Stomach (tissue), 9 donors: Measurements from ENCODE around the gene TTLL1. TPM values are rescaled to one million over a fixed set of nuclear protein-coding genes. Genes with fewer than 3 reads are reported as not detected.
A peak's percentile ranks its signal among the peaks of the same experiment; 100 is the strongest.

Source experiments
- DNase-seq, 2 donors: peaks; one replicate each; pipeline versions ENCODE4 v3.0.0 to v3.0.0-alpha.2; 2013 to 2019
- H3K27ac ChIP-seq, 5 donors: fragments of 200-600 bp in 4 of 5; sonication (generic) in 4 of 5; one replicate each; pipeline ENCODE4 v1.5.1; 2013 to 2019; ENCODE audit warnings: mild to moderate bottlenecking in 1 of 5, moderate library complexity in 1 of 5
- H3K27me3 ChIP-seq, 3 donors: fragments of 200-600 bp; sonication (generic); one replicate each; pipeline ENCODE4 v1.5.1; 2017 to 2019; ENCODE audit warnings: mixed run types in 1 of 3
- H3K36me3 ChIP-seq, 4 donors: fragments of 200-600 bp; sonication (generic); 1 replicate in 3 of 4; 2 replicates in 1 of 4; pipeline ENCODE4 v1.5.1; 2016 to 2019
- H3K4me1 ChIP-seq, 4 donors: fragments of 200-600 bp; sonication (generic); one replicate each; pipeline ENCODE4 v1.5.1; 2016 to 2019
- H3K4me3 ChIP-seq, 4 donors: fragments of 200-600 bp; sonication (generic) in 3 of 4; one replicate each; pipeline ENCODE4 v1.5.1; 2016 to 2019; ENCODE audit warnings: mild to moderate bottlenecking in 1 of 4
- H3K9me3 ChIP-seq, 4 donors: fragments of 200-600 bp; sonication (generic); one replicate each; pipeline ENCODE4 v1.5.1; 2016 to 2019
- EP300 ChIP-seq: sonication (generic); formaldehyde crosslinking; IDR thresholded peaks from one replicate; pipeline ENCODE4 v1.6.1; 2017; ENCODE audit warnings: antibody characterized with exemption
- POLR2A ChIP-seq, 4 donors: fragments of 450-650 bp; IDR thresholded peaks; one replicate each; pipeline ENCODE4 v1.6.1; 2016; ENCODE audit warnings: antibody characterized with exemption in 4 of 4, control low read depth in 2 of 4, mild to moderate bottlenecking in 1 of 4, moderate library complexity in 1 of 4
- POLR2AphosphoS5 ChIP-seq, 3 donors: sonication (generic); formaldehyde crosslinking; IDR thresholded peaks; one replicate each; pipeline ENCODE4 v1.6.1; 2016; ENCODE audit warnings: antibody characterized with exemption in 3 of 3
- WGBS, 5 donors: extraction: QIAGEN DNeasy Blood & Tissue Kit in 3 of 5; methylation state at CpG; one replicate each; pipeline versions ENCODE4 v1.1.5 to v1.1.7; 2013 to 2018; 5-methylcytosine and 5-hydroxymethylcytosine counted together
- intact Hi-C: fragments of 100-400 bp; cut with DNase I; formaldehyde crosslinking; loops from one replicate; pipeline ENCODE4 v1.15.1; 2023; ENCODE audit warnings: low total_unique reads
- polyA plus RNA-seq, 3 donors: library from polyadenylated mRNA; stranded (reverse); fragments of 200-250 nt; gene quantifications; one replicate each; pipeline ENCODE4 v1.2.3, GENCODE V29; 2013
- total RNA-seq, 5 donors: library from RNA; depleted of rRNA; stranded (reverse); fragments of >200 nt; gene quantifications; one replicate each; pipeline versions ENCODE4 v1.1.0 to v1.2.3, GENCODE V29; 2014 to 2016
- TF ChIP-seq, protein P1 (sequence below), 7 experiments: fragments of 450-650 bp in 4 of 7; fragments of 200-600 bp in 3 of 7; sonication (generic) in 3 of 7; IDR thresholded peaks; one replicate each; pipeline ENCODE4 v1.5.1; 2016 to 2019; ENCODE audit warnings: antibody characterized with exemption in 7 of 7, control low read depth in 2 of 7, mild to moderate bottlenecking in 1 of 7
- donor health status: healthy with polysubstance abuse.
- donor health status: Bipolar disorder and iron deficiency.
- donor health status: healthy.

TTLL1 gene
- total and polyA plus RNA-seq, 8 donors, result 3.3 to 16.3 (median 4.8) TPM; not detected in 2

- intact Hi-C loops, result no loop called here
- WGBS, 5 donors, result 38 to 58% (median 49%) methylated on average over 2 of the region's 2 CpGs
- H3K4me1 ChIP-seq, result peaks cover 60 to 97% (median 79%) of the 10 kb centered on the region in 4 donors
Measured at GRCh38 chr22:43005106-43005505, 84.1 kb downstream of the TTLL1 start.

DNA sequence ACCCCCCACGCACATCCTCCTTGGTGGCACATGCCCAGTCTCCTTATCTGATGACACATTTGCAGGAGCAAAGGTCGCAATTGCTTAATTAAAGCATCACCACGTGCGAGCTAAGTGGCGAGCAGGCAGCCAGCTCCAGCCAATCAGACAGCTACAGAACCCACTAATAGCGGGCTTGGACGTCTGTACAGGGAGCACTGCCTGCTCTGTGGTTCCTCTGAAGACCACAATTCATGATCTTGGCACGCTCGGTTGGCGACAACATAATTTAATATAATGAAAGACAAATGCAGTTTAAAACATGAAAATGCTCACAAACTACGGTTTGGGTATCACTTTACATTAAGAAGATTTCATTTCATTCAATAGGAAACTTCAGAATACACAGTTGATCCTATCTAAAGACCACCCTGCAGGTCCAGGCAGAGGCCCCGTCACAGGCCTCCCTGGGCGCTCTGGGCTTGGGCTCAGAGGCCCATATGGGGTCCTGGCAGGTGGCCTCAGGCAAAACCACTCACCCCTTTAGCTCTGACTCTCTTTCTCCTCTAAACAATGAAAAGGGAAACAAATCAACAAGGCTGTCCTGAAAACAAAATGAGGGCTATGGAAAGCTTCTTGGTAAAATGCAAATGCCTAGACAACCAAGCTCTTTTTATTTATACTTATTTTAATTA lies 84.7 kb downstream of the TTLL1 start:
- Histone ChIP-seq H3K27me3 (no peaks in the 10 kb centered on the region), H3K9me3 (no peaks in the 10 kb centered on the region), H3K4me3 (no peak overlapping the region), H3K27ac (peak overlapping the region in 3 of 5 donors; percentile 19 to 50 (median 28)), H3K4me1 (peaks cover 59 to 97% (median 77%) of the 10 kb centered on the region in 4 donors), H3K36me3 (no peaks in the 10 kb centered on the region)
- no peak for DNase-seq
- TF ChIP-seq POLR2AphosphoS5 (IDR thresholded peaks at IDR 0.05) (peak in 1 of 3 donors; percentile 29), EP300 (no peak), POLR2A (IDR thresholded peaks at IDR 0.05) (no peak)
- intact Hi-C loops, result no loop called here
- 51 to 64% (median 56%) methylated on average over 12 to 13 of the region's 13 CpGs for WGBS, 5 donors

More at GRCh38 chr22:43005106-43005505, 84.1 kb downstream of the TTLL1 start:
- Histone ChIP-seq H3K9me3 (no peaks in the 10 kb centered on the region), H3K4me3 (no peak overlapping the region), H3K36me3 (no peaks in the 10 kb centered on the region), H3K27me3 (no peaks in the 10 kb centered on the region), H3K27ac (peak overlapping the region in 1 of 5 donors; percentile 19)
- TF ChIP-seq POLR2AphosphoS5 (IDR thresholded peaks at IDR 0.05) (no peak), POLR2A (IDR thresholded peaks at IDR 0.05) (no peak), EP300 (no peak)
- TF ChIP-seq, protein P1, sequence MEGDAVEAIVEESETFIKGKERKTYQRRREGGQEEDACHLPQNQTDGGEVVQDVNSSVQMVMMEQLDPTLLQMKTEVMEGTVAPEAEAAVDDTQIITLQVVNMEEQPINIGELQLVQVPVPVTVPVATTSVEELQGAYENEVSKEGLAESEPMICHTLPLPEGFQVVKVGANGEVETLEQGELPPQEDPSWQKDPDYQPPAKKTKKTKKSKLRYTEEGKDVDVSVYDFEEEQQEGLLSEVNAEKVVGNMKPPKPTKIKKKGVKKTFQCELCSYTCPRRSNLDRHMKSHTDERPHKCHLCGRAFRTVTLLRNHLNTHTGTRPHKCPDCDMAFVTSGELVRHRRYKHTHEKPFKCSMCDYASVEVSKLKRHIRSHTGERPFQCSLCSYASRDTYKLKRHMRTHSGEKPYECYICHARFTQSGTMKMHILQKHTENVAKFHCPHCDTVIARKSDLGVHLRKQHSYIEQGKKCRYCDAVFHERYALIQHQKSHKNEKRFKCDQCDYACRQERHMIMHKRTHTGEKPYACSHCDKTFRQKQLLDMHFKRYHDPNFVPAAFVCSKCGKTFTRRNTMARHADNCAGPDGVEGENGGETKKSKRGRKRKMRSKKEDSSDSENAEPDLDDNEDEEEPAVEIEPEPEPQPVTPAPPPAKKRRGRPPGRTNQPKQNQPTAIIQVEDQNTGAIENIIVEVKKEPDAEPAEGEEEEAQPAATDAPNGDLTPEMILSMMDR (IDR thresholded peaks at IDR 0.05), result no peak
- no peak for DNase-seq

DNA sequence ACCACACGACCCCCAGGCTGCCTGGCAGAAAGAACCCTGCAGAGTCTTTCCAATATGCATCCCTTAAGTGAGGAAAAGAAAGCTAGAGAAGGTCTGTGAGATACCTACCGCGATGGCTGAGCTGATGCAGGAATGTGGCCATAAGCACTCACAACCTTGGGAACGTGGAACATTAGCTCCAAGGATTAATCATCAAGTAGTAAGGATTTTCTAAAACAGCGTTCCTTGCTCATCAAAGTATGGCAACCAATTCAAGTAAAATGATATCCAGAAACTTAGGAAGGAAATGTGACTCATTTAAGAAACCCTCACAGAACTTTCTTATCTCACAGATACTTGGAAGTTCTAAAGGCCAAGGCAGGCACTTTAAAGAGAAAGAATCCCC lies 87.0 kb downstream of the TTLL1 start:
- WGBS, 5 donors, result 48 to 62% (median 51%) methylated on average over 5 of the region's 5 CpGs
- Histone ChIP-seq H3K27me3 (no peaks in the 10 kb centered on the region), H3K4me1 (peaks cover 50 to 97% (median 68%) of the 10 kb centered on the region in 4 donors), H3K27ac (peak overlapping the region in 4 of 5 donors; percentile 34 to 64 (median 54)), H3K9me3 (no peaks in the 10 kb centered on the region), H3K36me3 (no peaks in the 10 kb centered on the region), H3K4me3 (no peak overlapping the region)
- DNase-seq, result no peak
- TF ChIP-seq POLR2A (IDR thresholded peaks at IDR 0.05) (no peak), POLR2AphosphoS5 (IDR thresholded peaks at IDR 0.05) (no peak), EP300 (no peak)
- TF ChIP-seq, protein P1 (IDR thresholded peaks at IDR 0.05), result no peak
- intact Hi-C loops, result no loop called here

- Histone ChIP-seq H3K27ac (peak overlapping the region in 4 of 5 donors; percentile 34 to 64 (median 54)), H3K36me3 (no peaks in the 10 kb centered on the region), H3K4me3 (no peak overlapping the region), H3K27me3 (no peaks in the 10 kb centered on the region), H3K9me3 (no peaks in the 10 kb centered on the region), H3K4me1 (peaks cover 57 to 97% (median 74%) of the 10 kb centered on the region in 4 donors)
- no peak for DNase-seq
- WGBS, 5 donors, result 27 to 47% (median 37%) methylated on average over 3 of the region's 3 CpGs
- TF ChIP-seq EP300 (no peak), POLR2A (IDR thresholded peaks at IDR 0.05) (no peak), POLR2AphosphoS5 (IDR thresholded peaks at IDR 0.05) (no peak)
- TF ChIP-seq, protein P1 (IDR thresholded peaks at IDR 0.05), result no peak
- intact Hi-C loops, result no loop called here
Measured at GRCh38 chr22:43001271-43002201, 87.7 kb downstream of the TTLL1 start.
